HG02938 (cell line): Measurements from ENCODE around the gene ALPK1.
"Not testable (repeated sequence)": the region's sequence is repeated elsewhere in the genome, so short reads cannot be mapped to it uniquely, and the experiment has no call there.

ENCODE experiments used
- ATAC-seq: cut with Tn5 transposase; IDR thresholded peaks from one replicate; pipeline ENCODE4 v1.9.1; 2021; ENCODE audit warnings: mild to moderate bottlenecking, moderate library complexity; ENCODE audit not compliant: unreplicated experiment

ALPK1 gene

DNA sequence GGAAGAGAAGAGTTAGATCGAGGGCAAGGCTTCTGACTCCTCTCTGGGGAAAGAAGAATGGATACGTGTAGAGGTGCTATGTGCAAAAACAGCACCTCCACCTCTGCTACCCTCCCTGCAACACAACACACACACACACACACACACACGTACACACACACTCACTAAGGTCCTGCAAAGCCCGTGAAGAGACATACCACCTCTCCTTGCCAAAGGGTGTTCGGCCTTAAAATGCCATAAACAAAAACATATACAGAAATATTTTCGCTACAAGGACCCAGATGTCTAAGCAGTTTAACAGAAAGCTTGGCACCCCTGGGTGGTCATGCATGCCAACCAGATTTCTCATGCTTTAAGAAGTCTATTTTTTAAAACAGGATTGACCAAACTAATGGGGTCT, 13.0 kb upstream of the ALPK1 start:
- ATAC-seq: no peak

DNA sequence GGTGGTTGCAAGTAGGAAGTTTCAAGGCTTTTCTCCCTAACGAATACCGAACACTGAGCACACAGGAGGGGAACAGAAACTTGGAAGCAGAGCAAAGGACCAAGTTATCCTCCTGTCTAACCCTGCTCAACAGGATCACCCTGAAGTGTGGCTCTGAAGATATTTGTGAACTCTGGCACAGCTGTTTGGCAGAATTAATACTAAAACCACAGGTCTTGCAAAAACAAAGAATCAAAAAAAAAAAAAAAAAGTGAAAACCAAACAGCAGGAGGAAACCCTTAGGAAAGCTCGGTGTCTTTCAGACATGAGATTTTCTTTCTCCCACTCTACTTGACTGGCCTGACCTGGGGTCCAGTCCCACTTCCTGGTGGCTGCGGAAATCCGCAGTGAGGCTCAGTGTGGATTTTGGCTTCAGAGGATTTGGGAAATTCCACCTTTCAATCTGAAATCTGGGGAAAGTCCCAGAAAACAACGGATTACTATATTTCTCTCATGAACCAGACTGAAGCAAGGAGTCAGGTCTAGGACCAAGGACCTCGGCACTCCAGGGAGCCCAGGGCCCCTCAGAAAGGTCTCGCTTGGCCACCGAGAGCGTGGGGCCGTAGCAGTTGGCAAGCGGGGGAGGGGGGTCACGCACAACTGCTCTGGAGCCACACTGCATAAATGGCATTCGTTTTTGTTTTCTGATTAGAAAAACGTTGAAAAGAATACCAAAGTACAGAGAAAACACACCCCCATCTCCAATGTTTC, 12.3 kb upstream of the ALPK1 start:
- no peak for ATAC-seq

DNA sequence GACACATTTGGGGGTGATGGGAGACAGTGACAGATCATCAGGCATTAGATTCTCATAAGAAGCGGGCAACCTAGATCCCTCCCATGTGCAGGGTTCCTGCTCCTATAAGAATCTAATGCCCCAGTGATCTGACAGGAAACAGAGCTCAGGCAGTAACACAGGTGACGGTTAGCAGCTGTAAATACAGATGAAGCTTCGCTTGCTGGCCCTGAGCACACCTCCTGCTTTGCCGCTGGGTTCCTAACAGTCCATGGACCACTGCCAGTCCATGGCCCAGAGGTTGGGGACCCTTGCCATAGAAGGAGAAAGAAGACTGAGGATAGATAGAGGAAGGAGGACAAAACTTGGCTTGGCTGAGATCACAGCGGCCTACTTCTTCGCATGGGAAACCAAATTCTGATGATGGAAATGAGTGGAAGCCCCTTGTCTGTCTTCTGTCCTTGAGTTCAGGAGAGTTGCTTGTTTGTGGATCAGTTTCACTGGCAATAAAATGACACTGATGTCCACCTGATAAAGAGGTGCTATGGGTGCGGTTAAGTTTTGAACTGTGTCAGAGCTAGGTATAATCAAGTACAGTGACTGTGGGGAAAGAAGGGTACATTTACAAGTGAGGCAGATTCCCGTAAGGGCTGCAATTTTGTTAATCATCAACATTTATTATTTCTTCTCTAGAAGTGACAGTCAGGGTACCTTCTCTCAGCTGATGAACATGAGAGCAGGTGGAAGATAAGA, 9.7 kb upstream of the ALPK1 start:
- ATAC-seq: peak; percentile 25

DNA sequence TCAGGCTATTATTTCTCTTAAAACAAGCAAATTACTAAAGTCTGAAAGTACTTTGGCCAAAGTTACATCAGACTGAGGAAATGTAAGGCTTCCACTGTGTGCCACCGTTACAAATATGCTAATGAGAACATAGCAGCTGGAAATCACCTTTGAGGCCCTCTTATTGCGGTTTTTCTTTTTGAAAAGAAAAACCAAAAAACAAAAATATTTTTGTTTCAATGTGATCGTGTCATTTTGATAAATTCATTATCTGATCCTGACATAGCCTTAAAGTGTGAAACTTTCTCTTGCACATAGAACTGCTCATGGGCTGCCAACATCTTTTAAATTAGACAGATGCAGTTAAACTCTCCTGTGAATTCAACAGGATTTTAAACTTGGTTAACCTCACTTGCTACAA, 8.7 kb upstream of the ALPK1 start:
- ATAC-seq: peak; percentile 28

DNA sequence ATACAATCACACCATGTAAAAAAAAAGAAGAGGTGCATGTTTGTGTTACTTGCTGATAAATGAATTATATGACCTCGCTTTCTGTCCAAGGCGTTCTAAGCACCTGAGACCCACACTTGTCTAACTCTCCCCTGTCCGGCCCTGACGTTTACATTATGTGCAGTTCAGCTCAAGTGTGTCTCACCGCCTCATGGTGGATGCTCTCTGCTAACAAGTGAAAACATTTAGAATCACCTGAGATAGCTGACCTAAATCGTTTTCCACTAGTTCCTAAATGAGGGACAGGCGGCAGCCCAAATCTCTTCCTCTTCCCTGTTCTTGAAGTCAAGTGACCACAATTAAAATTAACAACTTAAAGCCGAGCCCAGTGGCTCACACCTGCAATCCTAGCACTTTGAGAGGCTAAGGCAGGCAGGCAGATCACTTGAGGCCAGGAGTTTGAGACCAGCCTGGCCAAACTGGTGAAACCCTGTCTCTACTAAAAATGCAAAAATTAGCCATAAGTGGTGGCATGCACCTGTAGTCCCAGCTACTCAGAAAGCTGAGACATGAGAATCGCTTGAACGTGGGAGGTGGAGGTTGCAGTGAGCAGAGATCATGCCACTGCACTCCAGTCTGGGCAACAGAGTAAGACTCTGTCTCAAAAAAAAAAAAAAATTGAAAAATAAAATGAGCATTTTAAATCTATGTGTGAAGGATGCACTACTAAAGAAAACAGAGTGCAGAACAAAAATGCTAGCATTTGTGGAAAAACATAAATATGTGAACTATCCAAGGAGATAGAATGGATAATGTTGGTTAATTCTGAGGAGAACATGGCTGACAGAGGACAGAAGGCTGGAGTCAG, 7.5 kb upstream of the ALPK1 start:
- no peak for ATAC-seq

DNA sequence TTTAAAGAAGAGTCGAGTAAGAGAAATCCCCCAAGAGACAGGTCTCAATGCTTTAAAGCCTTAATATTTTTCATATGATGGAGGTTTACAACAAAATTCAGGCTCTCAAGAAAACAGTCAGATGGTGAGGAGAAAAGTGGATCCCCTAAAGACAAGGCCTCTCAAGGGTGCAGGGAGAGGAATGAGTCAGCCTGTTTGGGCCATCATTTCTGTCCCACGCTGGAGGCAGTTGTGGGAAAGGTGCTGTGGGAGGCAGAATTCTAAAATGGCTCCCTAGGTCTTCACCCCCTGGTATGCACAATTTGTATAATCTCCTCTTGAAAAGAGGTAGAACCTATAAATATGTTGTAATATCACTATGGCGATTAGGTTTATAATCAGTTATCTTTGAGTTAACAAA, 6.8 kb upstream of the ALPK1 start:
- ATAC-seq: no peak

DNA sequence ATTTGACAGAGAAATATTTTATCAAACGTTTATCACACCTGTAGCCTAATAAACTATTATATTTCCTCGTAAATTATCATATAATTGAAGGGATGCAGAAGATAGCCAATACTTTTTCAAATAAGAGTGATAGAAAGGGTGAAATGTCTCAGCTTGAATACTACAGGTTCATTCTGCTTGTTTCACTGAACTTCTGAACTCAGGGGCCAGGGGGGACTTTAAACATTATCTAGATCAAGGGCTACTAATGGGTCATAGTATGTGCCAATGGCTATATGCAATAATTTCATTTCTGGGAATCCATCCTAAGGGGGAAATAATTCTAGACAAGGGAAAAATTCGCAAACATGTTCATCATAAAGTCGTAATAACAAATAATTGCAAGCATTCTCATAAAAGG, 2.6 kb downstream of the ALPK1 start:
- no peak for ATAC-seq

DNA sequence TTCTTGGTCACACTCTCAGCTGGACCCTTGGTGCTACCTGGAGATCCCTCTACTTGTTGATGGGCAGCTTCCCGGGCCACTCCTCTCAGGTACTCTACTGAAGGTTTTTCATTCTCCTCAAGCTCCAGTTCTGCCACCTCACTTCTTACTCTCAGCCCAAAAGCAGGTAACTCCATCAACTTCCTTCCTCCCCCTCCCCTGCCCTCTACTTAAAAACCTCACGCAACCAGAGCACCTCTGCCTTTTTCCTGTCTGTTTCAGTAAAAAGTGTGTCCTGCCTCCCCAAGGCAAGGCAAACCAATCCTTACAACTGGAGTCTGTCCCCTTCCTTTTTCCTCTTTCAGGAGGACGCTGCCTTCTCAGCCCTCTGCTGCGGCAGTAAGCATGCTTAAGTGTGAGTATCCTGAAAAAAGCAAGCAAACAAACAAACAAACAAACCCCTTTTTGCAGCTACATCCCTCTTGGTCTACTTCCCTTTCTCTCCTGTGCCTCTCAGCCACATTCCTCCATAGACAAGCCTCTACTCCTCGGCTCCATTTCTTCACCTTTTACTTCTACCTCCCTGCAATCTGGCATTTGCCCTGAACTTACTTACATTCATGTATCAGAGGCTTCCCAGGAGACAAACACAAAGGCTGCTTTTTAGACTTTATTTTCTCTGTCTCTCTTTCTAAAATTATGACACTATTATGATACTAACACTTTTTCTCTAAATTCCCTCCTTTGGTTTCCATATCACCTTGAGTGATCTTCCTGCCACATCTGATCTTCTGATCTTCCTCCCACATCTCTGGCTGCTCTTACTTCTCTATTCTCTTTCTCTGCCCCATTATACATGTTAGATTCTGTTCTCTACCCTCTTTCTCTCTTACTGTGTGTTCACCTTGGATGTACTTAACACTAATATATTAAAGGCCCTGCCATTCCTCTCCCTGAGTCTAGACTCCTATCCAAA, 5.4 kb downstream of the ALPK1 start:
- peak; percentile 65 for ATAC-seq

DNA sequence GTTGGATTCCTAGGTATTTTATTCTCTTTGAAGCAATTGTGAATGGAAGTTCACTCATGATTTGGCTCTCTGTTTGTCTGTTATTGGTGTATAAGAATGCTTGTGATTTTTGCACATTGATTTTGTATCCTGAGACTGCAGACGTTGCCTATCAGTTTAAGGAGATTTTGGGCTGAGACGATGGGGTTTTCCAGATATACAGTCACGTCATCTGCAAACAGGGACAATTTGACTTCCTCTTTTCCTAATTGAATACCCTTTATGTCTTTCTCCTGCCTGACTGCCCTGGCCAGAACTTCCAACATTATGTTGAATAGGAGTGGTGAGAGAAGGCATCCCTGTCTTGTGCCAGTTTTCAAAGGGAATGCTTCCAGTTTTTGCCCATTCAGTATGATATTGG, 8.3 kb downstream of the ALPK1 start:
- not testable (repeated sequence) for ATAC-seq

DNA sequence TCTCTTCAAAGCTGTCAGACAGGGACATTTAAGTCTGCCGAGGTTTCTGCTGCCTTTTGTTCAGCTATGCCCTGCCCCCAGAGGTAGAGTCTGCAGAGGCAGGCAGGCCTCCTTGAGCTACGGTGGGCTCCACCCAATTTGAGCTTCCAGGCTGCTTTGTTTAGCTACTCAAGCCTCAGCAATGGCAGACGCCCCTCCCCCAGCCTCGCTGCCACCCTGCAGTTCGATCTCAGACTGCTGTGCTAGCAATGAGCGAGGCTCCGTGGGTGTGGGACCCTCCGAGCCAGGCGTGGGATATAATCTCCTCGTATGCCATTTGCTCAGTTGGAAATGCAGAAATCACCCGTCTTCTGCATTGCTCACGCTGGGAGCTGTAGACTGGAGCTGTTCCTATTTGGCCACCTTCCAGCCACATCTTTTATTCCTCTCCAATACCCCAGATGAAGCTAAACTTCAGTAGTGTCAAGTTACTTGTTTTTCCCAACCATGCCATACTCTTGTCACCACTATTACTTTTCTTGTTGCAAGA, 12.2 kb downstream of the ALPK1 start:
- ATAC-seq: not testable (repeated sequence)

DNA sequence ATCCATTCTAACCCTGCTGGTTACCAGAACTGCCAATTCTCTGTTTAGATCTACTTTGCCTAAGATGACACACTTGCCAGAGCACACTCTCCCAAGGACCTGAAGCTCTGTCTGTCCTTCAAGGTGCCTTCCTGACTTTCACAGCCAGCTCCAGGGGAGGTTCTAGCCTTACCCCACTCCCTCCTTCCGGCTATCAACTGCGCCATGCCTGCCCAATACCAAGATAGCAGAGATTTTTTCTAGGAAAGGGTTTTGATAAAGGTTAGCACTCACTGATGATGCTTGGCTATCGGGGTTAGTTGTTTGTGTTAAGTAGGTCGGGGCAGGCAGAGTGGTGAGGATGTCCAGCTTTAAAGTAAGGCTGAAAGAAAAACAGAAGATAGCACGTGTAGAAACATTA, 14.3 kb downstream of the ALPK1 start:
- ATAC-seq: no peak

DNA sequence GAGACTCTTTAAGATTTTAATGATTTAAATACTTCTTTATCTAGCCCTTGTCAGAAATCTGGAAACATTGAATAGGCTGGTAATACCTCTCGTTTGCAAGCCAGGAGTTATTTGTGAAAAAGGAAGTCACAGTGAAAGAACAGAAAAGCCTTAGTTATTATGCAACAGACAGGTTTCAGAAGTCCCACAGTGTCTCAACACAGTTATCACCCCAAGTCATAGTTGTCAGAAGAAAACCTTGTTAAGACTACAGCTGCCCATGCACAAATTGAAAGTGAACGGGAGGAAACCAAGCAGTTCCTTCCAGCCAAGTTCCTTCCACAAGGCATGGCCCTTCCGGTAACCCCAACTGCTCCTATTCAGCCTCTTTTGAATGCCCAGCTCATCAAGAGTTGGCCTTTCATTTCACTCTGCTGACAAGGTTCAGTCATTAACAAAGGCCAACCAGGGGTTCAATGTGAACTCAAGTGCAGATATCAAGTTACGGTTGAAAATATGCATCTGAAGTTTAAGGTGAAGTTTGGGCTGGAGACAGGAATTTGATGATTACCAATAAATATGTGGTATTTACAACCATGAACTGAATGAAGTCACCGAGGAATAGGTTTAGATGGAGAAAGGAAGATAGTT, 15.6 kb downstream of the ALPK1 start:
- peak; percentile 99 for ATAC-seq

DNA sequence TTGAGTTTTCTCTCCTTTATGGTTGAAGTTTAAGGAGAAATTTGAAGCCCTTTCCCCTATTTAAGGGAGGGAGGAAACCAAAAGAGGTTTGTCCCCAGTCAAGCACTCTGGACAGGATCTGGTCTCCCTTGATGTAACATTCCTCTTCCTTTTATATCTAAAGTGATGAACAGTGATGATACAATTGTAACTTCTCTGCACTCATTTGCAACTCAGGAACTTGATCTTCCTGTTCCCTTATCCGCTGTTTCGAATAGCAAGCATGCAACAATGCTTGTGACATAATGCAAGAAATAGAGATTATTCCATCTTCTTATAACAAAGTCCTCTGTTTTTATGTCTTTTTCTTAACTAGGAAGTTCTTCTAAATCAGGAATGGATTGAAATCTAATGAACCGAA, 18.3 kb downstream of the ALPK1 start:
- ATAC-seq: no peak

DNA sequence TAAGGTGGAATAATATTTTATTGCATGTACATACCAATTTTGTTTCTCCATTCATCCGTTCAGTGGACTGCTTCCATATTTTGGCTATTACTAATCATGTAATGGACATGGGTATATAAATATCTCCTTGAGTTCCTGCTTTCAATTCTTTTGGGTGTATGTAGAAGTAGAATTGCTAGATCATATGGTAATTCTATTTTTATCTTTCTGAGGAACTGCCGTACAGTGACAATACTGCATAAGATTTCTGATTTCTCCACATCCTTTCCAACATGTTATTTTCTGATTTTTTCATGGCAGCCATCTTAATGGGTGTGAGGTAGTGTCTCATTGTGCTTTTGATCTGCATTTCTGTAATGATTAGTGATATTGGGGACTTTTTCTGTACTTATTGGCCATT, 19.2 kb downstream of the ALPK1 start:
- ATAC-seq: no peak

DNA sequence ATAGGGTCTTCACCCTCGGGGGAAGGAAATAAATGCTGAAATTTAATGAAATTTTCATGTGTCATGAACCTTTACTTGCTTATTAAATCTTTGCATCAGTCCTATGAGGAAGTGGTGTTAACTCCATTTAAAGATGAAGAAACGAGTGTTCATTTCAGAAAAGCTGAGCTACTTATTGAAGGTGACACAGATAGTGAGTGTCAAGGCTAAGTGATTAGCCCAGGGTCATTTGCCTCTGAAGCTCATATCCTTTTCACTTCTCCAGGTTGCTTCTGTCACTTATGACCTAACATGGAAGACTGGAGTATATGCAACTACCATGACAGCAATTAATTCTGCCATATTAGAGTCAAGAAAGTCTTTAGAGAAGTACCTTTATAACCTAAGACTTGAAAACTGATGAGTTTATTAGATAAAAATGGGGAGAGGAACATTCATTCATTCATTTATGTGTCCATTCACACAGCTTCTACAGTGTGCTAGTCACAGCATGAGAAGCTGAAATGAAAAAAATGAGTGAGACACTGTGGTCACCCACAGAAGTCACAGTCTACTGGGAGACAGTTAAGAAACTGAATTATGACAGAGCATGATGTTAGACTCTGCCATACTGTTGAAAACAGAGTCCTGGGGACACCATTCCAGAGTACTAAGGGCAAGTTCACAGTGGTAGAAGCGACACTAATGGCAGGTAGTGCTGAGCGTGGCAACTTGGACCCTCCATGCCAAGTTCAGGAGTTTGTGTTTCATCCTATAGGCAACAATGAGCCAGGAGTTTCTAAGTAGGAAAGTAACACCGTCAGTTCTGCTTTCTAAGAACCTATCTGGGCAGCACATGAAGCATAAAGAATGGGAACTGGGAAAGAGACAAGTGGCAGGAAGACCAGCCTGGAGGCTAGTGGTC, 21.3 kb downstream of the ALPK1 start:
- peak; percentile 98 for ATAC-seq

DNA sequence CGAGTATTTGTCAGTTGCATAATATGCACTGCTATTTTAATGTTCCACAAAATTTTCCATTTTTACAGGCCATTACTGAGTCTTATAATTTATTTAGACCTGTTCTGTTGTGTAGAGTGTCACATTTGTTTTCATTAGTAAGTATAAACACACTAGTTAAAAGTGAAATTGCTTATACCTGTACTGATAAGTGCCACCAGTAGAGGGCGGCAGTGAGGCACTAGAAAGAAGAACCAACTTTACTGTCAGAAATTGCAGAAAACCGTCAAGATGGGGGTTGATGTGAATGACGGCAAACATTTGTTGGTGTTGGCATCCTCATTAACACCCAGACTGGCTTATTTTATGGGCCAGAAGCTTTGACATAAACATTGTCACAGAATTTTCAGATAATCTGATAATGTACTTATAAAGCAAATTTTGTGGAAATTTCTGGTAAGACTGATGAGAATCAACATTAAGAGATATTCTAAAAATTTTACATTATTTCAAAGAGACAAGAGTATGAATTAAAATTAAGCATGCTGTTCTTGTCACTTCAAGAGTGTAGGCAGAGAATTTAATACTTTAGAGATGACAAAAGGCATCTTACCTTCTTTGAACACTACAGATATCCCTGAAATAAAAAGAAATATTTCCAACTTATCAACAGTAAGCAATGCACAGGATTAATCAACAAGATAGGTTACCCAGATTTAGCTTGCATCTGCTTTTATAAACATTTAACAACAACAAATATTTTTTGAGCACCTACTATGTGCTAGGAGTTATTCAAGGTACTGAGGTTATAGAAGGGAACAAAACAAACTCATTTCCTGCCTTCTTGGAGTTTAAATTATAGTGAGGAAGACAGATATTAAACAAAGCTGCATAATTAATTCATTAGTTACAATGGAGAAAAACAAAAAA, 24.9 kb downstream of the ALPK1 start:
- no peak for ATAC-seq

DNA sequence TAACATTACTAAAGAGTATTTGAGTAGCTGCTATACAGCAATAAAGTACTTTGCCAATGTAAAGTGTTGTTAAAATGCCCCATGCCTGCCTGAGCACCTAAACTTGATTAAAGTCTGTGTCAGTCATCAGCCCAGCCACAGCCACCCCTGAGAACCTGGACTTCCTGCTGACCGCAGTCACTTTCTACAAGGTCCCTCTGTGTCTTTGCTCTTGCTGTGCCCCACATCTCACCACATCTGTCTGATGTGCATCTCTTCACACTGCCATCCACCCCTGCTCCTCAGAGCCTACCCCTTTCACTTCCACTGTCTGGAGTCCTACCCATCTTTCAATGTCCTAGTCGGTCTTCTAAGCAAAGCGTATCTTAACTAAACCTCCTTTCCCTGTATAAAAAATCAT, 25.7 kb downstream of the ALPK1 start:
- no peak for ATAC-seq

DNA sequence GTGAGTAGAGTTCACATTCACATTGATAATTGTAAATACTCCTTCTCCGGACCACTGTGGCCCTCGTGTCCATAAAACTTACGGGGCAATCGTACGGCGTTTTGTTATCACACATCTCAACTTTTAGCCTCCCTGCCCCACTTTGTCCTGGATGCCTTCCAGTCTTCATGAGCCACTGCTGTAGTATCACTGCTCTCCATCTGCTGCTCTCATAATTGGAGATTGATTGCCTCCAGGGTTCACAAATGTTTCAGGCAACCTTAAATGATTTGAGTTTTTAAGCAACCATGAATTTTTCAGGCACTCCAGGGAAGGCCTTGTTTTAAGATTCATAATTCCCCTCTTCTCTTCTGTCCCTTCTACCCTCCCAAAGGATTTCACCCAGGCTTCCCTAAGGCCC, 28.4 kb downstream of the ALPK1 start:
- no peak for ATAC-seq
